Ramos (cell line): ENCODE data around the gene PTPRU.

Source experiments
- in situ Hi-C: fragments of 300-500 bp; cut with MboI; formaldehyde crosslinking; loops from one replicate; pipeline ENCODE4 v1.14.3; 2022; ENCODE audit warnings: low sequenced_read_pairs; ENCODE audit not compliant: unreplicated experiment

The PTPRU gene

DNA sequence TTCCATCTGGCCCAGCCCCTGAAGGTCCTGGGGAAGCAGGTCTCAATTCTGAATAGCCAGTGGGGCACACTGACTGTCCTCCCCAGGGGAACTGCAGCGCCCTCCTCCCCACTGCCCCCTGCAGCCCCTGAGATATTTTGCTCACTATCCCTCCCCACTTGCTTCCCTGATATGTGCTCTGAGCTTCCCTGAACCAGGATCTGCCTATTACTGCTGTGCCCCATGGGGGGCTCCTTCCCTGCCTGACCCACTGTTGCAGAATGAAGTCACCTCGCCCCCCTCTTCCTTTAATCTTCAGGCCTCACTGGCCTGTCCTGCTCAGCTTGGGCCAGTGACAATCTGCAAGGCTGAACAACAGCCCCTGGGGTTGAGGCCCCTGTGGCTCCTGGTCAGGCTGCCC lies 89.8 kb downstream of the PTPRU start:
- in situ Hi-C loops, result no loop called here

DNA sequence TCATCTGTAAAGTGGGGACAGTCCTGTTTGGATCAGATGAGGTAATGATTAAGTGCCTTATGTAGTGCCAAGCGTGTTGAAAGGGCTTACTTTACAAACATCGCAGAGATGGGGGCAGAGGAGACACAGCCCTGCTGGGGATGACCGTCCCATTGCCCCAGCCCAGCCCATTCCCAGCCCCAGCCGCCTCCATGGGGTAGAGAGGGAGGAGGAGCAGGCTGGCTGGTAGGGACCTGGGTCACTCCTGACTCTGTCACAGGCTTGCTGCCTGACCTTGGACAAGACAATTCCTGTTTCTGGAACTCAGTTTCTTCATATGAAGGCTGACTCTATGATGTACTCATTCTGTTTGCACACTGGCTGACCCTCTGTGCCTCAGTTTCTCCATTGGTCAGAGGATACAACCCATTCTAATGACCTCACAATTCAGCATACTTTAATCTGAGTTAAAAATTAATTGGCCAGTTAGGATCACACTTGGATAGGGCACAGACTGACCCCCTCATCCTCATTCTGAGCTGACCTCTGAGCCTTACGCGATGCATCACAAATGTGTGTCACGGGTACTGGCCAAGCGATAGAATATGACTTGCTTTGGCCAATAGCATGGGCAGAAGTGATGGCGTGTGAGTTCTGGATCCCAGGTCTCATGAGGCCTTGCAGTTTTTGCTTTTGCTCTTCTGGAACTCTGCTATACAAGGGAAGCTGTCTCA lies 91.1 kb downstream of the PTPRU start:
- in situ Hi-C loops, result no loop called here

DNA sequence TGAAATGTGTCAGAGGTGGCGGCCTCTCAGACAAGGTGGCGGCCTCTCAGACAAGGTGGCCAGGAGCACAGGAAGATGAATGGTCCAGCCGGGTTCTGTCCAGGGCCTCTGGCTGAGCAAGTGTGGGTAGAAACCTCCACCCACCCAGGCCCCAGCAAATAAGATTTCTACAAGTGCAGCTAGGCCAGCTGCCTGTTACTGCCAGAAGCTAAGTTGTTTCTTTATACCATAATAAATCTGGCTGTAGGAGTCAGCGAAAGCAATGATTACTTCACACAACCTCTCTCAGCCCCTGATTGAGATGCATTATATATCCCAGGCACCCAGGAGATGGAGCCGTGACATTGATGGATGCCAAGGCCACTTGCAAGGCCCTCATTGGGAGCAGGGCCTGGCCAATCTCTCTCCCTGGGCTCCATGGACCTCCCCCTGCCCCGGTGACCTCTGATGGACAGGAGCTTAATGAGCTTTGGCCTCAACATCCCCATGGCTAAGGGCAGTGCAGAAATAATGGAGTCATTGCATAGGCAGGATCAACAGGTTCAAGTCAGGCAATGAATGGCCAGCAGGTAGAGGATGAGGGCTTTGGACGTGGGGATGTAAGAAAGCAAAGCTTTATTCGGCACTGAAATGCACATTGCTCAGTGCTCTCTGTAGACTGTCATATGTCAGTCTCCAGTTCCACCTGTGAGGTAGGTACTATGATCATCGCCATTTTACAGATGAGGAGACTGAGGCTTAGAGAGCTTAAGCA lies 92.9 kb downstream of the PTPRU start:
- in situ Hi-C loops, result no loop called here

DNA sequence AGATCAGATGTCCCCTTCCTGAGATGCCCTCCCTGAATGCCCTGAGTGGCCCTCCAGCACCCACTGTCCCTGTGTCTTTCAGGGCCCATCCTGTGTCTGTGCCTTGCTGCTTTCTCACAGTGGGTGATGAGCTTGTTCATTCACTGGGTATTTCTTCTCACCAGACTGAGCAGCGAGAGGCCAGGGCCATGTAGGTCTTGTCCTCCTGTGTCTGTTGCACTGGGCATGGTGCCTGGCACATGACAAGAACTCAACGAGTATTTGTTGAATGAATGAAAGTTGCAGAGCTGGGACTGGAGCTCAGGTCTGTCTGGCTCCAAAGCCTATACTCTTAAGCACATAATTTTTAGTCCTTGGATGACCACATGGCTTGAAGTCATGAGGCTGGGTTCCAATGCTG lies 93.8 kb downstream of the PTPRU start:
- in situ Hi-C loops, result no loop called here

DNA sequence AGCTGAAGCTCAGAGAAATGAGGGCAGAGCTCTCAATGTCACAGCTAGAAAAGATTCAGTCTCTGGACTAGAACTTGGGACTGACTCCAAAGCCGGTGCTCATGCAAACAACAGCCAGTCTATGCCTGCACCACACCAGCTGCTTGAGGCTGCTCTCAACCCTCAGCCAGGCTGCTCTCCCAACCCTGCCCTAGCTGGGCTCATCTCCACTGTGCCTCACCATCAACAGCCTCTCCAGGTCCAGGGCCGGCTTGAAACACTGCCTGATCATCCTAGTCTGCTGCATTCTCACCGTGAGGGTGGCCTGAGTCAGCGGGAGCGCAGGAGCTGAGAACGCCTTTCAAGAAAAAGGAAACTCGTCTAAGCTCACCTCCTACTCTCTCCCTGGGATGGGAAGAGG lies 94.5 kb downstream of the PTPRU start:
- in situ Hi-C loops, result no loop called here

DNA sequence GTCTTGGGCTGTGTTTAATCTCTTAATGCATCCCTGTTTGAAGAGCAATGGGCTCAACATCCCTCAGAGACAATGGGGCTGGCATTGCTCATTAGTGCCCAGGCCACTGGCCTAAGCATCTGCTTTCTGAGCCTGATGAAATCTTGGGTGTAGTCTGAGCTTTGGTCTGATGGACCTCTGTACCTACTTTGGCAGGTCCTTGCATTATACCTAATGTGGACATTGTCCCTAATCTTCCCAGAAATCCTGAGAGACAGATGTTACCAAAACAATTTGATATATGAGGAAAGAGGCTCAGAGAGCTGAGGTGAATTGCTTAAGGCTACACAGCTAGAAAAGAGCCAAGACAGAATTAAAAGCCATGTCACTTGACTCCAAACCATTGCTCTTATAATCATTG lies 95.0 kb downstream of the PTPRU start:
- in situ Hi-C loops, result no loop called here

DNA sequence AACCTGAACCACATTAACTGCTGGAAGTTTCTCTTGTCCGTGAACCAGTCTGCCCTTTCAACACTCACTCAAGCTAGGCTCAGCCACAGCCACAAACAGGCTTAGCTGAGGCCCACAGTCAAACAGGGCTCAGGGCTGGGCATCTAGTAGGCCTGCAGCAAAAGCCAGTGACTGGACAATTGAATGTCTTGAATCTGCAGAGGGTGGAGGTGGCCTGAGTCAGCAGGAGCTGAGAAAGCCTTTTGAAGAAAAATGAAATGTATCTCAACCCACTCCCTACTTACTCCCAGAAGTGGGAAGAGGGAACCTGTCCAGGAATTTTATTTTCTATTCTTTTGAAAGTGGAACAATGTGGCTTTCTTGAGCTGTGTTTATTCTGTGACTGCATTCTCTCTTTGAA lies 95.4 kb downstream of the PTPRU start:
- in situ Hi-C loops, result no loop called here

DNA sequence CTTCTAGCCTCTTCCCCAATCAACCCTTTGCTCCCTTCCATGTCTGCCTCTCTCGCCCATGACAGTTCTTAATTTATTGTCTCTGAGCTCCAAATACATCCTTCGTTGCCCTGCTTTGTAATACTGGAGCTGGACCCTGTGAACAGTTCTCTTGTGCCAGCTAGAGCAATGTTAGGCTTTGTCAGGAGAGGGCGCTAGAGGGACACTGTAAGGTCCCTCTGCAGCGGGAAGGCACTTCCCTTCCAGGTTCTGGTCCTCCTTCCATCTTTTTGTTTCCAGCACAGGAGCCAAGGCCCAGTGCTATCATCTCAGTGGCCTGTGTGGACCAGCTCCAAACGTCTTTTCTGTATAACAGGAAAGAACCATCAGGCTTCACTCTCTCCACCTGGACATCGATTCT lies 95.9 kb downstream of the PTPRU start:
- in situ Hi-C loops, result no loop called here

DNA sequence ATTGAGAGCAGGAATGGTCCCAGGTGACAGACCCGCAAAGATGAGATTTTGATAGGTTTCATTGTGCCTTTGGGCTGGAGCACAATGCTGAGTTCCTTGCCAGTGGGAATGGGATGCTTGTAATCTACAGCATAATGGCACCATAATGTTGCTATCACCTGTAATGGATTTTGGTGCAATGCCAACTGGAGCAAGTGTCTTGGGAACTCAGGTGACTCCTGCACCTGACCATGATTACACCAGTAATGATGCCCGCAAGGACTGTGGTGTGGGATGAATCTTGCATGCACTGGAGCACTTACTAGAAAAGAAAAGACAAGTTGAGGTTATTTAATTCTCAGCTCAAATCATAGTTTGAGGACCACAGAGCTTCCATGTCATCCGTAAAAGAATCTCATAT lies 96.7 kb downstream of the PTPRU start:
- in situ Hi-C loops, result no loop called here

DNA sequence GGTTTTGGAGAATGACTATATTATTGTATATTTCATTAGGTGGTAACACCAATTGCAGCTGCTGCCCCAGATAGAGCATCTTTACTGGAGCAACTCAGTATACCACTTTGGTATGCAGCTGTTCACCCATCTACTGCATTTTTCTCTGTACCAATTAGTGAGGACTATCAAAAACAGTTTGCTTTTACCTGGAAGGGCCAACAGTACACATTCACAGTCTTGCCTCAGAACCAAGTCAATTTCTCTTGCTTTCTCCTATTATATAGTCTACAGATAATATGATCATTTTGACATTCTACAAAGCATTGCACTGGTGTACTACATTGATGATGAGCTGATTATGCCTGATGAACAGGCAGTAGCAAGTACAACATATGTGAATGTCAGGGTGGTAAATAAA lies 99.3 kb downstream of the PTPRU start:
- in situ Hi-C loops, result no loop called here

DNA sequence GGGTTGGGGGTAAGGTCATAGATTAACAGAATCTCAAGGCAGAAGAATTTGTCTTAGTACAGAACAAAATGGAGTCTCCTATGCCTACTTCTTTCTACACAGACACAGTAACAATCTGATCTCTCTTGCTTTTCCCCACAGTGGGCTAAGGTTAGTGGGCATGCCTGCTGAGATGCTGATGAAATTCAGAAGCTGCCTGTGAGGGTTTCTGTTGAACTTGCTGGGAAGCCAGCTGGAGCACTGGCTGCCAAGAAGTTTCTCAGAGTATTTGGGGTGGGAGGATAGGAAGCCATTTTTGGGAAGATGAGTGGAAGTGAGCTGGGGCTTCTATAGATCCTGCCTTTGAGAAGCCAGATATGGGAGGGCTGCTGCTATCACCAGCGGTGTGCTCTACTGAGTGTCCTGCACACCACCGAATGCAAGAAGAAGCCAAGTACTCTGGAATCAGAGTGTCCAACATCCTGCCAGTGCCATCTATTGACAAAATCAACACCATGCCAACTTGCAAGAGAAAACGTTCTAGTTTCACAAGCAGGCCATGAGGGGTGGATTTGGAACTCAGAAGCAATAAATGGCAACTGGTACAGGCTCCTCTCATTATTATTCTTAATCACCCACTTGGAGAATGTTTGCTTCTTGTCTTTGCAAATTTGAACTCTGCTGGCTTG lies 102.7 kb downstream of the PTPRU start:
- in situ Hi-C loops, result no loop called here

DNA sequence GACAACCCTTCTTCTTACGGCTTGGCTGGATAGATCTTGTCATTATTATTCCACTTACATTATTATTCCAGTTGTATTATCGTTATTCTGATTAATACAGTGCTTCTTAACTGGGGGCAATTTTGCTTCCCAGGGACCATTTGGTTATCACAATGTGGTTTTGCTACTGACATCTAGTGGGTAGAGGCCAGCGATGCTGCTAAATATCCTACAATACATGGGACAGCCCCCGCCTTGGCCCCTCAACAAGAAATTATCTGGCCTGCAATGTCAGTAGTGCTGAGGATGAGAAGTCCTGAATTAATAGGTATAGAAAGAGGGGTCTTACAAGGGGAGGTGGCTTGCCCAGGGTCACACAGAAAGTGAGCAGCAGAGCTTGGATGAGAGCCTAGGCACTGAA lies 105.6 kb downstream of the PTPRU start:
- in situ Hi-C loops, result no loop called here

DNA sequence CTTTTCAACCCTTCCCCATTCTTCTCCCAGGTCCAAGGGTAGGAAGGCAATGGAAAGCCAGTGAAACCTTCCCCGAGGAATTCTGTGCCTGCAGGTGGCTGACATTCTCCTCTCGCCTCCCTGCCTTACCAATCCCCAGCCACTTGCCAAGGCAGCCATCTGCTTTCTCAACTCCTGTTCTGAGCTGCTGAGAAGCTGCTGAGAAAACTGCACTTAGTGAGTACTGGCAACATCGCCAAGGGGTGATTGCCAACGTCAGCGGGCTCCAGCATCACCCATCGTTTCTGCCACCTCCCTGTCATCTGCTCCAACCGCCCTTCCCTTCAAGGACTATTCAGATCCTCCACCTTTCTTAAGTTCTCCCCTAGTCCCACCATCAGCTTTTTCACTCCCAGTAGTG lies 106.0 kb downstream of the PTPRU start:
- in situ Hi-C loops, result no loop called here

DNA sequence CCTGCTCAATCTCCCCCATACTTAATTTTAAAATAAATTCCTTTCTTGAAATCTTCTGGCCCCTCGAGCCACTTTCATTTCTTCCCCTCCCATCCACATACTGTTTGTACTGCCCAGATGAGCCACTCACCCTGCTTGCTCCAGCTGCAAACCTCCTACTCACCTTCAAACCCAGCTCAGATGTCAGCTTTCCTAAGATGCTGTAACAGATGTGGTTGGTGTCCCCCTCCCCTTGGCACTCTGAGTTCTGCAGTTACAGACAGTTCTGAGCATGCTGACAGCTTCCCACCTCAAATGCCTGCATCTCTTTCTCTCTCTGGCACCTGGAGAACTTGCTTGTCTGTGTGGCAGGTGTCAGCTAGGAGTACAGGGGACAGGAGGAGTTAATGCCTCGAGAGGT lies 106.7 kb downstream of the PTPRU start:
- in situ Hi-C loops, result no loop called here

DNA sequence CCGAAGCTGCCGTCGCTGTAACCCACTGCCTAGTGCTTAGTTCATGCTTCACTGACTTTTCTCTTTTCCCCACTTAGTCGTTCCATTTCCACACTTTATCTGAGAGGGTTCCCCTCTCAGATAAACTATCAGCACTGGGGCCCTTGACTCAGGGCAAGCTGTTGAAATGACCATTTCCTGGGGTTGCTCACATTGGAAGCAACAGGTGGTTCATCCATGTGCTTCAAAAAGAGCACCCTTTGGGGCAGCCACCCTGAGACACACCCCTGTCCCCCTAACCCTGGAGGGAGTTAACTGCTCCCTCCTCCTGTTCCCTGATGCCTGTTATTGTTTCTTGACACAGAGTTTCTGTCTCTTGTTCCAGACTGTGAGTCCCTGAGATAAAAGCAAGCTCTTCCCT lies 107.2 kb downstream of the PTPRU start:
- in situ Hi-C loops, result no loop called here

DNA sequence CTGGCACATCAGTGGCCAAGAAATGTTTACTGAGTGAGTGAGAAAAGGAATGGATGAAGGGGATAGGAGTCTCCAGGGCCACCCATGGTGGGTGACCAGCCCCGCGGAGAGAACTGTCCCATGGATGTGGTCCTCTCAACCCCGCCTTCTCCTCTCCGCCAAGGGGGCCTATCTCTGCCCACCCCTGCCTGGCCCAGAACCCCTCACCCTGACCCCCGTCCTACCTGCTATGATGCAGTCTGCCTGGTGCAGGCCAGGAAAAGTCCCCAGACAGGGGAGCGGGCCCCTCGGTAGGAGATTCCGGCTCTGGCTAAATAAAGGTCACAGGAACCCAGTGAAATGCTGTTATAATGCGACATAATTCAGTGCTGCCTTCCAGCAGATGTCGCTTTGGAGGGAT lies 107.6 kb downstream of the PTPRU start:
- in situ Hi-C loops, result no loop called here

DNA sequence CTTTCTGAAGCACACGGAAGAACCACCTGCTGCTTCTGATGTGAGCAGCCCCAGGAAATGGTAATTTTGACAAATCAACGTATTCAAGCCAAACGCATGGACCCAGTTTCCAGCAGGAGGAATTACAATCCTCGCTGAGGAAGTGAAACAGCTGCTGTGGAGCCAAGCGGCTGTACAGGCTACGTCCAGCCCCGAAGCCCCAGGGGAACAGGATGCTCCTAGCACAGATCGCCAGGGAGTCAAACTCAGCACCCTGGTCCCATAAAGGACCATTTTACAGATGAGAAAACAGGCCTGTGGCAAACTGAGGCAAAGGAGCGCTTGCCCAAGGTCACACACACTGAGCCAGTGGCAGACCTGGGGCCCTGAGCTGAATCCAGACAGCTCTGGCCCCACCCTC lies 108.0 kb downstream of the PTPRU start:
- in situ Hi-C loops, result no loop called here

DNA sequence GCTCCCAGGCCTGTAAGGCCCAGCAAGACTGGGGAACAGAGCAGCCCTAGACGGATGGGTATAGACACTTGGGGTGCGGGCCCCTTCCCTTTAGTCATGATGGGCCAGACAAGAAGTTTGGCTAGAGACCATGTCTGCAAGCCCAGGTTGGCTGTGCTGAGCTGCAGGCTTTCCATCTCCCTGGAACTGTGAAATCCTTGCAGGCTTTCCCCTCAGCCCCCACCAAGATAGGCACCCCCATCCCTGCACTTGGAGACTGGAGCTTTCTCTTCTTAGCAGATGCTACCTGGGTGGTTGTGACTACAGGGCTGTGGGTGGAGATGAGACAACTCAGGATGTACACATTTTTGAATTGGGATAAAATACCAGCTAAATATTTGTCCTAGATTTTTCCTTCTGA lies 110.3 kb downstream of the PTPRU start:
- in situ Hi-C loops, result no loop called here

DNA sequence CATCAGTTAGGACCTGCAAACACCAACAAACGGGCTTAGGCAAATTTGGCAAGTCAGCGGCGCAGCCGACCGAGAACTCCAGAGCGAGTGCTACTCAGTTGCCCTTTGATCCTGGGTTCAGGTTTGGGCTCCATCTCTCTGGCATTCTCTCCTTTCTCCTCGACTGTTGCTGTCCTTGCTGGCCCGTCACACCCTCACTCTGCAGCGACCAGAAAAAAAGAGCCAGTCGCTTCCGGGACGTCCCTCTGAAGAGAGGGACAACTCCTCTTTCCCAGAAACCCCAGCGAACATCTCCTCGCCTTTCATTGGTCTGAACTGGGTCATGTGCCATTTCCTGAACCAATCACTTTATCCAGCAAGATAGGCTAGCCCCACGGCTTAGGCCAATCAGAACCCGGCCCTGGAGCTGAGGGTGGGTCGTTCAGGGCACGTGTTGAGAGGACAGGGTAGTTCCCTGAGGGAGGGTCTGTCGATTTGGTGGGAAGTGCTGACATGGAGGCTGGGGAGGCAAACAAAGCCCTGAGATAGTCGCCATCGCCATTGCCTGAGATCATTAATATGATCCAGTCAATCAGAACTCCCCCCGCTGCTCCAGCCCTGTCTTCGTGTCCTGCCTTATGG lies 113.7 kb downstream of the PTPRU start:
- in situ Hi-C loops, result no loop called here

DNA sequence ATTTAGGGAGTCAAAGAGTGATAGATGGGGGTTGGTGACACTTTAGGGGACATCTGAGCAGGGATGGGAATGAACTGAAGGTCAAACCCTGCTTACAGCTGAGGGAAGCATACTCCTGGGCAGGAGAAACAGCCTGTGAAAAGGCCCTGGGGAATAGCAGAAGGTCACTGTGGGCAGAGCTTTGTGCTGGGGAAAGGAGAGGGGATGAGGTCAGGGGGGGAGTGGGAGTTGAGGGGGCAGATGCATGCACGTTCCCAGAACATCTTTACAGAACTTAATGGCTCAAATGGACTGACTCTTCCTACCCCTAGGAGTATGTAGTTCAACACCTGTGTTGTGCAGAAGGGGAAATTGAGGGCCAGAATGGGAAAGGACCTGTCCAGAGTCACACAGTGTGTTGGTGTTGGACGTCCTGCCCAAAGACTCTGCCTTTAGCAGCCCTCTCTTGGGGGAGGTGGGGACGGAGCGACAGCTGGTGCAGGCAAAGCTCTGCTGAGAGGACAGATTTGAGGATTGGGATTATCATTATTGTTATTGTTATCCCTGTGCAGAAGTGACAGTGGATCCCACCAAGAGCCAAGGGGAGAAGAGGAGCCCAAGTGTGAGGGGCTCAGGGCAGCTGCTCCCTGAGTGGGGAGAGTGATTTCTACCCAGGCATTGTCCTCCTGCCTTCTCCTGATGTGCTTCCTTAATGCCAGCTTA lies 116.5 kb downstream of the PTPRU start:
- in situ Hi-C loops, result no loop called here
